ENCODE results near the gene GRK4.
"Not testable (repeated sequence)": the region's sequence is repeated elsewhere in the genome, so short reads cannot be mapped to it uniquely, and the experiment has no call there.

GRK4 gene

GRCh38 chr4:2963175-2963965 is at the start of gene GRK4, which contains the start of gene NOP14:
Gene GRK4 (plus strand): TSS chr4:2963571. CDS start chr4:2964071, 500 bp downstream.
Gene NOP14 (minus strand): TSS chr4:2963406. CDS start chr4:2963319, 87 bp downstream.
- peak; percentile 97 for DNase-seq (ENCODE audit: low spot score)

- DNase-seq (ENCODE audit: low spot score): no peak
Measured at GRCh38 chr4:2914256-2915126, 48.9 kb upstream of the GRK4 start.

GRCh38 chr4:2915789-2916188 is 47.6 kb upstream of the GRK4 start:
- DNase-seq (ENCODE audit: low spot score): no peak

- DNase-seq (ENCODE audit: low spot score): not testable (repeated sequence)
Measured at GRCh38 chr4:2916696-2917095, 46.7 kb upstream of the GRK4 start.

GRCh38 chr4:2918300-2918699 is 45.1 kb upstream of the GRK4 start:
- not testable (repeated sequence) for DNase-seq (ENCODE audit: low spot score)

GRCh38 chr4:2918714-2919113 is 44.7 kb upstream of the GRK4 start:
- not testable (repeated sequence) for DNase-seq (ENCODE audit: low spot score)

GRCh38 chr4:2922453-2923101 is 40.8 kb upstream of the GRK4 start:
- not testable (repeated sequence) for DNase-seq (ENCODE audit: low spot score)

GRCh38 chr4:2923141-2923551 is 40.2 kb upstream of the GRK4 start:
- no peak for DNase-seq (ENCODE audit: low spot score)

- DNase-seq (ENCODE audit: low spot score): no peak
Measured at GRCh38 chr4:2923668-2924173, 39.6 kb upstream of the GRK4 start.

GRCh38 chr4:2924286-2924685 is 39.1 kb upstream of the GRK4 start:
- DNase-seq (ENCODE audit: low spot score): no peak

- no peak for DNase-seq (ENCODE audit: low spot score)
Measured at GRCh38 chr4:2924765-2925301, 38.5 kb upstream of the GRK4 start.

GRCh38 chr4:2925496-2925895 is 37.9 kb upstream of the GRK4 start:
- DNase-seq (ENCODE audit: low spot score): no peak

GRCh38 chr4:2925931-2926860 is 37.2 kb upstream of the GRK4 start:
- DNase-seq (ENCODE audit: low spot score): no peak

- DNase-seq (ENCODE audit: low spot score): no peak
Measured at GRCh38 chr4:2927016-2927695, 36.2 kb upstream of the GRK4 start.

GRCh38 chr4:2927696-2928075 is 35.7 kb upstream of the GRK4 start:
- no peak for DNase-seq (ENCODE audit: low spot score)

- DNase-seq (ENCODE audit: low spot score): no peak
Measured at GRCh38 chr4:2928242-2929176, 34.9 kb upstream of the GRK4 start.

- no peak for DNase-seq (ENCODE audit: low spot score)
Measured at GRCh38 chr4:2929469-2929868, 33.9 kb upstream of the GRK4 start.

- no peak for DNase-seq (ENCODE audit: low spot score)
Measured at GRCh38 chr4:2930135-2930757, 33.1 kb upstream of the GRK4 start.
